Heart right ventricle (tissue), 16 donors: ENCODE results near the gene ERGIC1. TPM values are rescaled to one million over a fixed set of nuclear protein-coding genes. Genes with fewer than 3 reads are reported as not detected.

Source experiments
- ATAC-seq, 8 donors: fragments of 200-7000 bp; cut with Tn5 transposase; one replicate each; pipeline ENCODE4 v1.9.1; 2020; ENCODE audit warnings: mild to moderate bottlenecking in 8 of 8, moderate library complexity in 8 of 8, moderate number of reproducible peaks in 1 of 8
- DNase-seq, 2 donors: peaks; one replicate each; pipeline ENCODE4 v3.0.0-alpha.2; 2020
- H3K27ac ChIP-seq, 10 donors: fragments of 200-600 bp; sonication (generic) in 2 of 10; one replicate each; pipeline versions ENCODE4 v1.5.0 to v1.8.0; 2020 to 2022; ENCODE audit warnings: mild to moderate bottlenecking in 3 of 10
- H3K27me3 ChIP-seq, 7 donors: fragments of 200-600 bp; one replicate each; pipeline ENCODE4 v1.8.0; 2021 to 2022; ENCODE audit warnings: mild to moderate bottlenecking in 2 of 7
- H3K36me3 ChIP-seq, 9 donors: fragments of 200-600 bp; sonication (generic) in 1 of 9; one replicate each; pipeline versions ENCODE4 v1.5.0 to v1.8.0; 2020 to 2022; ENCODE audit warnings: mild to moderate bottlenecking in 2 of 9
- H3K4me1 ChIP-seq, 9 donors: fragments of 200-600 bp; sonication (generic) in 1 of 9; one replicate each; pipeline versions ENCODE4 v1.5.0 to v1.8.0; 2020 to 2022; ENCODE audit warnings: mild to moderate bottlenecking in 4 of 9
- H3K4me3 ChIP-seq, 10 donors: fragments of 200-600 bp; sonication (generic) in 2 of 10; one replicate each; pipeline versions ENCODE4 v1.5.0 to v1.8.0; 2020 to 2022; ENCODE audit warnings: mild to moderate bottlenecking in 7 of 10, moderate library complexity in 2 of 10
- H3K9me3 ChIP-seq, 11 donors: fragments of 200-600 bp in 10 of 11; sonication (generic) in 2 of 11; one replicate each; pipeline versions ENCODE4 v1.5.0 to v1.8.0; 2013 to 2022; ENCODE audit warnings: mild to moderate bottlenecking in 2 of 11, control low read depth in 1 of 11, moderate library complexity in 1 of 11
- WGBS, 2 donors: extraction: QIAGEN DNeasy Blood & Tissue Kit; methylation state at CpG; one replicate each; pipeline ENCODE4 v1.1.7; 2013; ENCODE audit warnings: inconsistent platforms in 1 of 2; 5-methylcytosine and 5-hydroxymethylcytosine counted together
- intact Hi-C, 10 donors: fragments of 100-400 bp; cut with DNase I; formaldehyde crosslinking; loops; one replicate each; pipeline versions ENCODE4 v1.11.1 to v1.14.2; 2022
- polyA plus RNA-seq, 2 donors: library from polyadenylated mRNA; stranded (reverse); fragments of 200-250 nt; gene quantifications; one replicate each; pipeline ENCODE4 v1.2.3, GENCODE V29; 2013
- total RNA-seq, 10 donors: library from RNA; stranded (reverse); fragmentation: NEBNext Ultra II Directional in 3 of 10; extraction: Animal tissue kit (Norgen Biotek cat#: 25700) in 3 of 10; gene quantifications; one replicate each; pipeline versions ENCODE4 v1.2.1 to v1.2.4, GENCODE V29; 2021 to 2023
- TF ChIP-seq, protein P1 (sequence below), 9 donors: fragments of 200-600 bp; sonication (generic) in 2 of 9; IDR thresholded peaks; one replicate each; pipeline versions ENCODE4 v1.5.0 to v1.8.0; 2021 to 2022; ENCODE audit warnings: antibody characterized with exemption in 9 of 9, mild to moderate bottlenecking in 5 of 9, moderate library complexity in 1 of 9
- donor health status: Arrhythmogenic right ventricular cardiomyopathy.
- donor health status: ischemic (EF 13 %, LVEDD 7.1; RV severe dilation, severe dysfunction).
- donor health status: healthy with polysubstance abuse.
- donor health status: DM: no; HTN: yes; CAD: no.
- donor health status: DM: no; HTN: no; CAD: no.
- donor health status: ischemic (EF 25% LVEDD 6.9; RV normal size, moderate dysfunction).
- donor health status: ischemic (EF 25% LVEDD 5.7; RV mildly dilated, moderate dysfunction).
- donor health status: healthy.
- donor health status: DM: yes; HTN: yes; CAD: no.
- donor health status: Ischemic cardiomyopathy.
- donor health status: ischemic (EF 35%, LVEDD 5.7; RV mildly dilated, moderate dysfunction).
- donor health status: nonischemic (EF 11% LVEDD 7.7; RV severe dilation, severe dysfunction).
- donor health status: DM: yes; HTN: yes; CAD: no.
- donor health status: PGD.
- donor health status: ischemic (EF 29% LVEDD 5.4; RV normal size, mild dysfunction).
- donor health status: nonischemic (EF 23%, LVEDD 6.1; RV moderate dilation, normal function).

Gene ERGIC1
- total and polyA plus RNA-seq, 12 donors: 48.0 to 91.9 (median 72.5) TPM

DNA sequence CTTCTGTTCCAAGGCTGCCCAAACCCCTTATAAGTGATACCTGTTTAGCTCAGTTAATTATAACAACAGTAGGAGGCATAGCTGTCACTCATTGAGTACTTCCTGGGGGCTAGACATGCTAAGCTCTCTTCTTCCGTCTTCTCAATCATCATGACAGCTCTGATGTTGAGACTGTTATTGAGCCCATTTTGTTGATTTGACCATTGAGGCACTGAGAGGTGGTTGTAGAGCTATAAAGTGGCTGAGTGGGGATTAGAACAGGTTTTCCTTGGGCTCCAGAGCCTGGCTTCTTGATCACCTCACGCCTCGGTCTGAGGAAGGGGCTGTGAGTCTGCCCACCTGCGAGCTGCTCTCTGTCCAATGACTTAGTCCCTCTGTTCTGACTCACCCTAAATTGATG is 99.2 kb downstream of the ERGIC1 start:
- WGBS, 2 donors: 89 to 96% methylated on average over 4 of the region's 4 CpGs
- no peak overlapping the region for H3K27ac ChIP-seq
- ATAC-seq: no peak

DNA sequence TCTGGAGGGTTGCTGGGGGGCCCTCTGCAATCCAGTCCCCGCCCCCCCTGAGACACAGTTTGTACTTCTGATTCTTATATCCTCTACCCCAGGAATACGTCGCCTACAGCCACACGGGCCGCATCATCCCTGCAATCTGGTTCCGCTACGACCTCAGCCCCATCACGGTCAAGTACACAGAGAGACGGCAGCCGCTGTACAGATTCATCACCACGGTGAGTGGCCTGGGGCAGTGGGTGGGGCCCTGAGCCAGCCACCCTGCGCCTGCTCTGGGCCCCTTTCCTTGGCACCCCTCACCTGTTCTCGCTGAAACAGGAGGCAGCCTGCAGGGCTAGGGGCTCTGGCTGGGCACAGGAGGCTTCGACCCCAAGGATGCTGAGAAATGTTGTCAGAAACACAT is 101.0 kb downstream of the ERGIC1 start:
- 93 to 95% methylated on average over 14 of the region's 14 CpGs for WGBS, 2 donors
- ATAC-seq: no peak

More for the DNA sequence above, 99.2 kb downstream of the ERGIC1 start:
- Histone ChIP-seq H3K4me3 (no peak overlapping the region), H3K27me3 (no peaks in the 10 kb centered on the region), H3K36me3 (peaks cover 0 to 59% (median 4%) of the 10 kb centered on the region in 9 donors), H3K4me1 (peaks cover 13 to 28% (median 21%) of the 10 kb centered on the region in 9 donors), H3K9me3 (no peaks in the 10 kb centered on the region)
- no peak for DNase-seq
- intact Hi-C loops: loop anchor here in 9 of 10 donors (2.0 to 10.0 kb wide), 7 partner anchors 156 to 458 kb away; partner anchors contain the start of gene DUSP1 (in 3 of the 9)
- TF ChIP-seq, protein P1, sequence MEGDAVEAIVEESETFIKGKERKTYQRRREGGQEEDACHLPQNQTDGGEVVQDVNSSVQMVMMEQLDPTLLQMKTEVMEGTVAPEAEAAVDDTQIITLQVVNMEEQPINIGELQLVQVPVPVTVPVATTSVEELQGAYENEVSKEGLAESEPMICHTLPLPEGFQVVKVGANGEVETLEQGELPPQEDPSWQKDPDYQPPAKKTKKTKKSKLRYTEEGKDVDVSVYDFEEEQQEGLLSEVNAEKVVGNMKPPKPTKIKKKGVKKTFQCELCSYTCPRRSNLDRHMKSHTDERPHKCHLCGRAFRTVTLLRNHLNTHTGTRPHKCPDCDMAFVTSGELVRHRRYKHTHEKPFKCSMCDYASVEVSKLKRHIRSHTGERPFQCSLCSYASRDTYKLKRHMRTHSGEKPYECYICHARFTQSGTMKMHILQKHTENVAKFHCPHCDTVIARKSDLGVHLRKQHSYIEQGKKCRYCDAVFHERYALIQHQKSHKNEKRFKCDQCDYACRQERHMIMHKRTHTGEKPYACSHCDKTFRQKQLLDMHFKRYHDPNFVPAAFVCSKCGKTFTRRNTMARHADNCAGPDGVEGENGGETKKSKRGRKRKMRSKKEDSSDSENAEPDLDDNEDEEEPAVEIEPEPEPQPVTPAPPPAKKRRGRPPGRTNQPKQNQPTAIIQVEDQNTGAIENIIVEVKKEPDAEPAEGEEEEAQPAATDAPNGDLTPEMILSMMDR (IDR thresholded peaks at IDR 0.05): no peak

DNA sequence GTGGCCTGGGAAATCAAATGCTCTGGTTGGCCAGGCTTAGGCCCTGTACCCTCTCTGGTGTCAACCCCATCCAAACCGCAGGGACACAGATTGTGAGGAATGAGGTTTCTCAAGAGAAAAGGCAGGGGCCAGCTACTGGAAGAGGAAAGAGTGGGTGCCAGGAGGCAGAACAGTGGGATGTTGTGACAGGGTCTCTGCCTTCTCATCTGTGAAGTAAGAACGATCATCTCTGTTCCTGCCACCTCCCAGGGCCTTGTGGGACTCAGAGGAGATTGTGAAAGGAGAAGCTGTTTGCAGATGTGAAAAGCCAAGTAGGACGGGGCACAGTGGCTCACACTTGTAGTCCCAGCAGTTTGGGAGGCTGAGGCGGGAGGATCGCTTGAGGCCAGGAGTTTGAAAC is 102.3 kb downstream of the ERGIC1 start:
- Histone ChIP-seq H3K36me3 (peaks cover 0 to 80% (median 4%) of the 10 kb centered on the region in 9 donors), H3K4me1 (peaks cover 7 to 30% (median 15%) of the 10 kb centered on the region in 9 donors), H3K9me3 (no peaks in the 10 kb centered on the region), H3K27ac (no peak overlapping the region), H3K27me3 (no peaks in the 10 kb centered on the region), H3K4me3 (no peak overlapping the region)
- TF ChIP-seq, protein P1 (IDR thresholded peaks at IDR 0.05): no peak
- DNase-seq (no peak), ATAC-seq (no peak)
- 96 to 99% methylated on average over 5 of the region's 5 CpGs for WGBS, 2 donors
- intact Hi-C loops: loop anchor here in 3 of 10 donors (10.0 kb wide), 2 partner anchors 162 to 462 kb away; partner anchors contain the start of gene DUSP1 (in 1 of the 3)

More for the DNA sequence above, 101.0 kb downstream of the ERGIC1 start:
- intact Hi-C loops: loop anchor here in 3 of 10 donors (10.0 kb wide), 2 partner anchors 160 to 460 kb away; partner anchors contain the start of gene DUSP1 (in 1 of the 3)
- Histone ChIP-seq H3K36me3 (peaks cover 0 to 72% (median 4%) of the 10 kb centered on the region in 9 donors), H3K9me3 (no peaks in the 10 kb centered on the region), H3K4me1 (peaks cover 13 to 30% (median 25%) of the 10 kb centered on the region in 9 donors), H3K27me3 (no peaks in the 10 kb centered on the region), H3K4me3 (no peak overlapping the region), H3K27ac (no peak overlapping the region)
- DNase-seq: no peak
- TF ChIP-seq, protein P1 (IDR thresholded peaks at IDR 0.05): no peak

DNA sequence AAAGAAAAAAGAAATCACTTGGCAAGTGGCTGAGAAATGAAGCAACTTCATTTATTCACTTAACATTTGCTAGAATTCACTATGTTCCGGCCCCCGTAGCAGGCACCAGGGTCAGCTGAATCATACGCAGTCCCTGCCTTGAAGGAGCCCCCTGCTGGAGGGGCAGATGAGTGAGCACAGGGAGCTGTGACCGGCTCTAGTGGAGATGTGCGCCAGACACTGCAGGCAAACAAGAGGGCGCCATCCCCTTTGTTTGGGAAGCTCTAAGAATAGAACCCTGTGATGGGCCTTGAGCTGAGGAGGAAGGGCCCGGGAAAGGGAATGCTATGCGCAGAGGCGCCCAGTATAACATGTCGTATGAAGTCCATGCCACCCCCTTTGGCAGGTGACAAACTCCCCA is 105.0 kb downstream of the ERGIC1 start:
- Histone ChIP-seq H3K27me3 (no peaks in the 10 kb centered on the region), H3K4me1 (peaks cover 0 to 19% (median 6%) of the 10 kb centered on the region in 9 donors), H3K36me3 (peaks cover 0 to 88% (median 4%) of the 10 kb centered on the region in 9 donors), H3K9me3 (no peaks in the 10 kb centered on the region), H3K4me3 (no peak overlapping the region), H3K27ac (no peak overlapping the region)
- ATAC-seq (peak in 7 of 8 donors; percentile 9 to 38 (median 20)), DNase-seq (no peak)
- TF ChIP-seq, protein P1 (IDR thresholded peaks at IDR 0.05): peak in 6 of 9 donors; percentile 26 to 44 (median 36)
- WGBS, 2 donors: 76 to 77% methylated on average over 10 of the region's 10 CpGs
- intact Hi-C loops: loop anchor here in 3 of 10 donors (10.0 kb wide), 2 partner anchors 164 to 464 kb away; partner anchors contain the start of gene DUSP1 (in 1 of the 3)
